GM21381 (cell line): Measurements from ENCODE around the gene PHF21A.
A peak's percentile ranks its signal among the peaks of the same experiment; 100 is the strongest.

Experiments
- ATAC-seq: cut with Tn5 transposase; IDR thresholded peaks from one replicate; pipeline ENCODE4 v1.9.1; 2021; ENCODE audit warnings: mild to moderate bottlenecking, moderate library complexity; ENCODE audit not compliant: unreplicated experiment

Gene PHF21A

GRCh38 chr11:45936511-45937054, 184.7 kb downstream of the PHF21A start:
- ATAC-seq = no peak

DNA sequence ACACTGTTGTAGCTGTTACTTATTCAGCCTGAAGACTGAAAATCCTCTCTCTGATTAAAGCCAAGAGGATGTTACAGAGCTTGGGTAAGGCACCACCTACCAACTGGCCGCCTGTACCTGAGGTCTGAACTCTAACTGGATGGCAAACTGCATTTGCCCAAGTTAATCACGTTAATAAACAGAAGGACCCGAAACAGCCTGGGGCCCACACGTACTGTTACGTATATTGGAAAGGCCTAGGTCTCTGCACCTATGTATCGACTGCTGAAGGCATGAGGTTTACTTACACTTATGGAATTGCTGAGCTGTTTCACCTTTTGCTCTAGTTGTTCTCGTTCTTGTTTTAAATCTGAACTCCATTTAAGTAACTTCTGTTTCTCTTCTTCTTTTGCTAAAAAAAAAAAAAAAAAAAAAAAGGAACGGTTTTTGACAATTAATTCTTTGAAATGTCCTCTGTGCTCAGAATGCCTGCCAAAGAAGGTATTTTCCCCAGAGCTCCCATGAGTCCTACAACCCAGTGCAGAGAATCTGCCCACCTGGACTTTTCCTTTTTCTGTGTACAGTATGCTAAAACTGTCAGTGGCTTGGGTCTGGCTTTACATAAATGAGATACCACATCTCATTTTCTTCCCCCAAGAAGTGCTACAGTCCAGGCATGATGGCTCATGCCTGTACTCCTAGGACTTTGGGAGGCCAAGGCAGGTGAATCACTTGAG, 185.7 kb downstream of the PHF21A start:
- no peak for ATAC-seq

DNA sequence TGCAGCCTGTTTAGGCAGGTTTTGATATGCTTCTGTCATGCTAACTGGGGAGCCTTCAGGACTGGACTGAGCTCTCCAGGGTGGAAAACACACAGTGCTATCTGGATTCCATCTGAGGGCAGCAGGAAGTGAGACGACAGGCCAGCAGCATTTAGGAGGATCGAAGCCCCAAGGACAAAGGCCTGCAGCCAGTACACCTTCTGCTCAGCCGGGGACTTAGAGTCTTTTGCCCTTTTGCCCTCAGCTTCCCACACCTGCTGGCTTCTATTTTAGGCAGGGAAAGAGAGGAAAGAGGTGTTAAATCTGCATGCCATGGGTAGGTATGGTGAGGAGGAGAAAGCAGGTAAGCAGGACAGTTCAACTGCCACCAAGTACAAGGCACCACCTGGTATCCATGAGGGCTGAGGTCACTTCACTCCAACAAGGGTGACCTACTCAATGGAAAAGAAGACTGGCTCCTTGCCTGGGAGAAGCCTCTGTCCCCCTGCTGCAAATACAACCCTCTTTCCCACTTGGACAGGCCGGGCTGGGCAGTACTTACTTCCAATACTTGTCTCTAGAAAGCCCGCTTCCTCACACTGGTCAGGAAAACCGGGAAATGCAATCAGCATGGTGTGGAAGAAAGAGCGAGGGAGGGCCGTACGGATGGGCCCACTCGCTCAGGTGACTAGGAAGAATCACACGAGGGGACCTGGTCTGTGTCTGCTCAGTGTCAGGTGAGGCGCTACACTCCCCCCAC, 186.5 kb downstream of the PHF21A start:
- ATAC-seq = no peak

DNA sequence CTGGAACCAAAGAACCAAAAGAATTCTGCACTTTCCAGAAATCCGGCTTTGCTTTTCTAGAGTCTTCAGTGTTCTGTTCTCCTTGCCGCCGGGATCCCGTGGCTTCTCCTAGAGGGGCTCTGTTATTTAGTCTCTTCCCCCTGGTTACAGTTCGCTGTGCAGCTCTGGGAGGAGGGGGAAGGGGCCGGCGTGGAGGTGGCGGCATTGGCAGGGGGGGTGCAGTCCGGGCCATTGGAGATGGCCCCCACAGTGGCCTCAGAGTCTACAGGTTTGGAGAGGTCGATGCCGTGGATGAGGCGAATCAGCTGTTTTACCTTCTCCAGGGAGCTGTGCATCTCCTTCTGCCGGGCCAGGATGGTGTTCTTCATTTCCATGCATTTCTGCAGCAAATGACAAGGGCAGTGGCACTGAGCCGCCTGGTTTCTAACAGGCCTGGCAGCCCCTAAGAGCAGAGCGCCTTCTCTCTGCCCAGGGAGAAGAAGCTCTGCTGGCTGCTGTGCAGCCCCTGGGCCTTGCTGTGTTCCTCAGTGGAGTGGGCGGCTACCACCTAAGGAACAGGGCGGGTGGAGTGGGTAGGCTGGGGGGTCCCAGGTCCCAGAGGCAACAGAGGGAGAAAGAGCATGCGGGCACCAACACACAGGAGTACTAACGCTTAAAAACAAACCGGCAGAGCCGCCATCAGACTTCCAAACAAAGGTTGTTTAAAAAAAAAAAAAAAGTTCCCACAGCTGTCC, 187.2 kb downstream of the PHF21A start:
- no peak for ATAC-seq

DNA sequence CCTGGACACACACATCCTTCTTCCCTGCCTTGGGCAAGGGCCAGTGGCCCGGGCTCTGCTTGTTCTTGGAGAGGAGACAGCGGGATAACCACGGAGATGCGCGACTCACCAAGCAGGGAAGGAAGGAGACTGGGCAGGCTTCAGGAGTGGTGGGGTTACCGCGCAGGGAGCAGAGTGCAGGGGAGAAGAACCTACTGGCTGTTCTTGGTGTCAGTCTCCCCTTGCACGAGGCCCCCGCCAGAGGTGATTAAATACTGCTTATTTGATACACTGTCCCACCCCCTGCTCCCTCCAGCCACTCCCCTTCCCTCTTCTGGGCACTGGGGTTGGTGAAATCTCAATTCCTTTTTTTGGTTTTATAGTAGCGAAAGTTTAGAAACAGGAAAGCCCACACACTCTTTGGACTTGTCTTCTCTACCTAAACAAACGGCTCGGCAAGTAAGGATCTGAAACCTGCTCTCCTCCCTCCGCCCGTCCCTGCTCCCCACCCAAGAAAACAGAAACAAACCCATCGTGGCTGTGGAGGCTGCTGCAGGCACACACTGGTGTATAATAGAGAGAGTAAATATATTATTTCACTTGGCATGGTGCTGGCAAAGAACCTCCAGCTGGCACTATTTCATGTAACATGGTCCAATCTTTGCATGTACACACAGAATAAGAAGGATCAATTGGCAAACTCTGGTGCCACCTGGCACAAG, 188.0 kb downstream of the PHF21A start:
- ATAC-seq = no peak

GRCh38 chr11:45932217-45932616, 189.0 kb downstream of the PHF21A start:
- no peak for ATAC-seq

GRCh38 chr11:45931739-45932138, 189.5 kb downstream of the PHF21A start:
- ATAC-seq = no peak

DNA sequence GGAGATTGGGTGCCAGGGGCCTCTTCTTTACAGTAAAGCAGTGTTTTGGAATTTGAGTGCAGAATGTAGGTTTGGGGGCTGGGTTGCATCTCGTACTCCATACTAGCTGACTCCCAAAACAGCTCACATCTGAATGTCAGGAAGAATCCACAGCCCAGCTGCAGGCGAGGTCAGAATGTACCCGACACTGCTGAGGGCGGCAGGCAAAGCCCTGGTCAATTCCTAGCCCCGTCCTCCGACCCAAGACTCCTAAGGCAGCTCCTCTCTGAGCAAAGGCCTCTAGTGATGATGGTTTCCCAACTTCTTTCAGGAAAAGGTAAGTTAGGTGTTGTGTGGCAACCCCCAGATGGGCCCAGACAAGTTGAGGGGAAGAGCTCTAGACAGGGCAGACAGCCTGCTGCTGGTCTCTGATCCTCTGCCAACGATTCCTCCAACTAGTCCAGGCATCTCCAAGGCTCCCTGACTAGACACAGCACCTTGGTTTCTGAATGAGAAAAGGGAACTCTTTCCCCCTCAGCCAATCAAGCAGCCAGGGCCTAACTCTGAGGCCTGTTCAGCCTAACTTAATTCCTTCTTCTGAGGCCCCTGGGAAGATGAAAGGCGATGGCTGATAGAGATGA, 190.2 kb downstream of the PHF21A start:
- no peak for ATAC-seq

DNA sequence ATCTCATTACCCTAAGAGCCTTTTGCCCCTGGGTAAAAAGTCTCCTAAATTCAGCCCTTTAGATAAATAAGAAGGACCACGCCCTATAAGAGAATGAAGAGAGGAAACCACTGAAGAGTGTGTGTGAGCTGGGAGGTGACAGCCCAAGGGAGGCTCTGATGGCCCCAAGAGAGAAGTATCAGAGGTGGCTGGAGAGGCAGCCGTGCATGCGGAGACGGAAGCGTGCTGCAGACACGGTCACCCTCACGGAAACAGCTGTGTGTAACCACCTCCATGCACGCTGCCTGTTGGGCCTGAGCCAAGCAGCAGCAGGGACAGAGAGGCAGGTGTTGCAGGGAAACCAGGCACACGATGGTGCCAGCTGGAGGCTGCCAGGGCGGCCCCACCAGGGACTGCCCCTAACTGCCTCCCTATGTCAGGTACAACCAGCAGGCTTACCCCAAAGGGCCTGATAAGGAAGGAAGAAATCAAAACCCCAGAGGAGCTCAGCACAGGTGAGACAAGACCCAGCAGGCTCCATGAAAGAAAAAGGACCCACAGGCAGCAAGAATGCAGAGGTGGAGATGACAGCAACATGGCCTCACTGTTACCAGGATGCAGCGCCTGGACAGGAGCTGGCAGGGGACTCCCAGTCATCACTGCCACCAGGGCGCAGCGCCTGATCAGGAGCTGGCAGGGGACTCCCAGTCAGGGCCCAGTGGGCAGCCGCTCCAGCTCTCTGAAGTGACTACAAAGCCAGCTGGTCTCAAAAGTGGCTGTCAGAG, 191.0 kb downstream of the PHF21A start:
- peak; percentile 94 for ATAC-seq

DNA sequence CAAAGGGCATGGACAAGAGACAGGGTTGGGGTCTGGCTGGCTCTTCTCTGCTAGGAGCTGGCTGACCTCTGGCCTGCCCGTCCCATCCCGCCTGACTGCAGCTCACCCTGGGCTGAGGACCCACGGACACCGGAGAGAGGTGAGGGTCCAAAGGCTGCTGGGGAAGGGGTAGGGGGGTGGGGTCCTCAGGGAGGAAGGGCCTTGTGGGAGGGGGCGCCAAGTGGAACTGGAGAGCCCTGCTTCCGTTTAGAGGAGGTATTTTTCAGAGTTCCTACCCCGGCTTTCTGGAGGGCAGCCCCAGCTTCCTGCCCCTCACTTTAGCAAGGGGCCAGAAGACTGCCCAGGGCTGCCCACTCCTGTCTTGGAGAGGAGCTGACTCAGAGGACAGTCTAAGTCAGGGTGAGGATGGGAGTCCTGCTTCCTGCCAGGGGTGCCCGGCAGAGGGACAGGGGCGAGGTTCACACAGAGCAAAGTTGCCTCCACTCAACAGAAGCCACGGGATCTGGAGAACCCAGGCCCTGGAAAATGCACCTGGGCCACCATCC, 191.7 kb downstream of the PHF21A start:
- ATAC-seq = peak; percentile 18

GRCh38 chr11:45928535-45929215, 192.6 kb downstream of the PHF21A start:
- no peak for ATAC-seq

DNA sequence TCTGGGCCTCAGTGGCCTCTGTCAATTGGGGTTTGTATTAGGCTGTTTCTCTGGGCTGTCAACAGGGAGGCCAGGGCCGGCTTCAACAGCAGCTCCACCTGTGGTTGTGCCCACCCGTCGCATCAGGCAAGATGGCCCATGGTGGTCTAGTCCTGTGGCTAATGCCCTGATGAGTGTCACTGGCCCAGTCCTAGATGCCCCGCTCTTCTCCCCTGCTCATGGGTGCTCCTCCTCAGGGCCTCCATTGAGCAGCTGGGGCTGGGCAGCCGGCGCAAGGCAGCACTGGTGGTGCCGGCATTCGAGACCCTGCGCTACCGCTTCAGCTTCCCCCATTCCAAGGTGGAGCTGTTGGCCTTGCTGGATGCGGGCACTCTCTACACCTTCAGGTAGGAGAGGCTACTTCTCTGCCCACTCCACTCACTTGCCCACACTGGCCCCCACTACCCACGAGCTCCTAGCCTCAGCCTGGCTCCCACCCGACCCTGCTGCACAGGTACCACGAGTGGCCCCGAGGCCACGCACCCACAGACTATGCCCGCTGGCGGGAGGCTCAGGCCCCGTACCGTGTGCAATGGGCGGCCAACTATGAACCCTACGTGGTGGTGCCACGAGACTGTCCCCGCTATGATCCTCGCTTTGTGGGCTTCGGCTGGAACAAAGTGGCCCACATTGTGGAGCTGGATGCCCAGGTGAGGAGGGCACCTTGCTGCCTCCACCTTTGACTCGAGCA, 193.4 kb downstream of the PHF21A start:
- no peak for ATAC-seq

- no peak for ATAC-seq
Measured at GRCh38 chr11:45927332-45927683, 193.9 kb downstream of the PHF21A start.

DNA sequence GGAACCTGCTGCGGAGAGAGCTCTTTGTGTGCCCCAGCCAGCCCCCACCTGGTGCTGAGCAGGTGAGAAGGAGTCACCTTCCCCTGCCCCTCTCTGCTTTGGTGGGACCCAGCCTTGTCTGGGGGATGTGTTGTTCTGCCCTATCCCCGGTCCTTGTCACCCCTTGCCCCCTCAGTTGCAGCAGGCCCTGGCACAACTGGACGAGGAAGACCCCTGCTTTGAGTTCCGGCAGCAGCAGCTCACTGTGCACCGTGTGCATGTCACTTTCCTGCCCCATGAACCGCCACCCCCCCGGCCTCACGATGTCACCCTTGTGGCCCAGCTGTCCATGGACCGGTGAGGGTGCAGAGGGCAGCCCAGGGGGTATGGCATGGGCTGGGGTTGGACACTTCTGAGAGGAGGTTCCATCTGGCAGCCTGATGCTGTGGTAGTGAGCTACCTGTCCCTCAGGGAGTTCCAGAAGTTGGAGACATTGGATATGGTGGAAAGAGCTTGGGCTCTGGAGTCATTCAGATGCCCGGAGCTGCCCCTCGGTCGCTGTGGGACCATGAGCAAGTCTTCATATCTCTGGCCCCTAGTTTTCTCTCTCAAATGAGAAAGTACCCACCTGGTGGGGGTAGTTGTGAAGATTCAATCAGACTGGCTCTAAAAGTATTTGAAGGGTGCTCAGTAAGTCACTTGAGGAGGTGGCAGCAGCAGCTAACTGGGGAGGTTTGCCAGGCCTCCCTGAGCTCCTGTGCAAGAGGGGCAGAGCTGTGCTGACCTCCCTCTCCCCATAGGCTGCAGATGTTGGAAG, 194.5 kb downstream of the PHF21A start:
- no peak for ATAC-seq

DNA sequence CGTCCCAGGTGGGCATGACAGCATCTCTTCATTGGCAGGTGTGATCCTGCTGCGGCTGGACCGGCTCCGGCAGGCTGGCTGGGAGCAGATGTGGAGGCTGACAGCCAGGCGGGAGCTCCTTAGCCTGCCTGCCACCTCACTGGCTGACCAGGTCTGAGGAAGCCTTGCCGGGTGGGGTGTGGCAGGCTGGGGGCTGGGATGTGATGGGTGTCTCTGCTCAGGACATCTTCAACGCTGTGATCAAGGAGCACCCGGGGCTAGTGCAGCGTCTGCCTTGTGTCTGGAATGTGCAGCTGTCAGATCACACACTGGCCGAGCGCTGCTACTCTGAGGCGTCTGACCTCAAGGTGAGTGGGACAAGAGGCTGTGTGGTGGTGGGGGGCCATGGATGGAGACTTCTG, 195.3 kb downstream of the PHF21A start:
- ATAC-seq = no peak

GRCh38 chr11:45925550-45925949, 195.7 kb downstream of the PHF21A start:
- ATAC-seq = no peak

DNA sequence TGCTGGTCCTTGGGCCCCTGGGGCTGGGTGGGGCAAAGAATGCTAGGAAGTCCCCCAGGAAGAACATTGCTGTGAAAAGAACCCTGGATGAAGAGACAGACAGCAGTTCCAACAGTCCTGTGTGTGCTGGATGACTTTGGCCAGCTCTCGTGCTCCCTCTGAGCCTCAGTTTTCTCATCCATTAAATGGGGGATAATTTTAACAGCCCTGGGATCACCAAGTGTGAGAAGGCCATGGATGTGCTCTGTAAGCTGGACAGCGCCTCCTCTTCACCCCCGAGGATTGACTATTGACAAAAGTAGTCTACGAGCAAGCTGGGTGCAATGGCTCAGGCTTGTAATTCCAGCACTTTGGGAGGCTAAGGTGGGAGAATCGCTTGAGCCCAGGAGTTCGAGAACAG, 196.3 kb downstream of the PHF21A start:
- ATAC-seq = no peak
